GM19240 (cell line): Measurements from ENCODE around the gene ABCC4.
"Not testable (repeated sequence)": the region's sequence is repeated elsewhere in the genome, so short reads cannot be mapped to it uniquely, and the experiment has no call there.

Experiments
- DNase-seq: peaks from one replicate; pipeline ENCODE4 v3.0.0; 2011; ENCODE audit warnings: low spot score; ENCODE audit not compliant: insufficient read length

The ABCC4 gene

GRCh38 chr13:95167003-95167402 lies 134.2 kb downstream of the ABCC4 start:
- not testable (repeated sequence) for DNase-seq

GRCh38 chr13:95164830-95165229 lies 136.4 kb downstream of the ABCC4 start:
- no peak for DNase-seq

GRCh38 chr13:95160112-95160906 lies 140.9 kb downstream of the ABCC4 start:
- no peak for DNase-seq

- no peak for DNase-seq
Measured at GRCh38 chr13:95159458-95159857, 141.8 kb downstream of the ABCC4 start.

GRCh38 chr13:95156208-95156607 lies 145.0 kb downstream of the ABCC4 start:
- DNase-seq = no peak

GRCh38 chr13:95155504-95155903 lies 145.7 kb downstream of the ABCC4 start:
- DNase-seq = no peak

- no peak for DNase-seq
Measured at GRCh38 chr13:95155093-95155492, 146.2 kb downstream of the ABCC4 start.

GRCh38 chr13:95154413-95154886 lies 146.8 kb downstream of the ABCC4 start:
- DNase-seq = no peak

GRCh38 chr13:95153647-95154412 lies 147.4 kb downstream of the ABCC4 start:
- DNase-seq = no peak

GRCh38 chr13:95151942-95152587 lies 149.2 kb downstream of the ABCC4 start:
- DNase-seq = no peak

GRCh38 chr13:95150555-95150954 lies 150.7 kb downstream of the ABCC4 start:
- DNase-seq = no peak

- no peak for DNase-seq
Measured at GRCh38 chr13:95146486-95146885, 154.8 kb downstream of the ABCC4 start.

GRCh38 chr13:95145587-95145986 lies 155.7 kb downstream of the ABCC4 start:
- DNase-seq = no peak

- DNase-seq = no peak
Measured at GRCh38 chr13:95140502-95140901, 160.7 kb downstream of the ABCC4 start.

GRCh38 chr13:95138876-95139585 lies 162.2 kb downstream of the ABCC4 start:
- no peak for DNase-seq

GRCh38 chr13:95137096-95137495 lies 164.2 kb downstream of the ABCC4 start:
- no peak for DNase-seq

GRCh38 chr13:95136638-95137037 lies 164.6 kb downstream of the ABCC4 start:
- DNase-seq = no peak

- no peak for DNase-seq
Measured at GRCh38 chr13:95133498-95133897, 167.8 kb downstream of the ABCC4 start.

GRCh38 chr13:95129004-95129403 lies 172.2 kb downstream of the ABCC4 start:
- no peak for DNase-seq

- DNase-seq = no peak
Measured at GRCh38 chr13:95128045-95128643, 173.1 kb downstream of the ABCC4 start.

- no peak for DNase-seq
Measured at GRCh38 chr13:95124959-95125358, 176.3 kb downstream of the ABCC4 start.
